GM21367 (cell line): ENCODE measurements around the gene RNF5.
"Not testable (repeated sequence)": the region's sequence is repeated elsewhere in the genome, so short reads cannot be mapped to it uniquely, and the experiment has no call there.

Experiments used
- ATAC-seq: cut with Tn5 transposase; IDR thresholded peaks from one replicate; pipeline ENCODE4 v1.9.1; 2021; ENCODE audit not compliant: unreplicated experiment

The RNF5 gene, protein sequence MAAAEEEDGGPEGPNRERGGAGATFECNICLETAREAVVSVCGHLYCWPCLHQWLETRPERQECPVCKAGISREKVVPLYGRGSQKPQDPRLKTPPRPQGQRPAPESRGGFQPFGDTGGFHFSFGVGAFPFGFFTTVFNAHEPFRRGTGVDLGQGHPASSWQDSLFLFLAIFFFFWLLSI

DNA sequence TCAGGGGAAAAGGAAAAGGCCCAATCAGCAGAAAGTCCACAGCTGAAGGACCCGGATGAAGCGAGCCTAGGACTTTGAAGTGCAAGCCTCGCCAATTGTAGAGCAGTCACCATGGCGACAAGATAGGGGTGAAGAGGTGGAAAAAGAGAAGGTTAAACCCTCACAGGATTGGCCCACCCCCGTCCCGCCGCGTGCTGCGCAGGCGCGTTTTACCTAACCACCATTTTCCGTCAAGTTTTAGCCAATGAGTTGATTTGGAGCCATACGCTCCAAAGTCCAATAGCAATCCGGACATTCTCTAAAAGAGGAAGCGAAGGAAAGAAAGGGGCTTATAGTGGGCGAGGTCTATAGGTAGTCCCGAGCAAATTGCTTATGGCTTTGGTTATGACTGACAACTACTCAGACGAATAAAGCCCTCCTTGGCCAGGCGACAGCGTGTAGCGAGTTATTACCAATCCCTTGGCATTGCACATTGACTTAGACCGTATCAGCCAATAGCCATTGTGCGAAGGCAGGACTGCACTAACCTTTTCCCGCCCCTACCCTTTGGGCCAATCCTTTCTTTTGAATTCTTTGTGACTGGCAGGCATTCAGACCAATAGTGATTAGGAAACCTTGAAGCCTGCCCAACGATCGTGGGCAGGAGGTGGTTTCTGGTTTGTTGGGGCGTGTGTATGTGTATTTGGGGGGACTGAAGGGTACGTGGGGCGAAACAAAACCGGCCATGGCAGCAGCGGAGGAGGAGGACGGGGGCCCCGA is at the start of gene RNF5:
RNF5 (plus strand) TSS at position 618 of the 759 bp plus-strand sequence; CDS start at position 725, 107 bp downstream.
- peak; percentile 57 for ATAC-seq

DNA sequence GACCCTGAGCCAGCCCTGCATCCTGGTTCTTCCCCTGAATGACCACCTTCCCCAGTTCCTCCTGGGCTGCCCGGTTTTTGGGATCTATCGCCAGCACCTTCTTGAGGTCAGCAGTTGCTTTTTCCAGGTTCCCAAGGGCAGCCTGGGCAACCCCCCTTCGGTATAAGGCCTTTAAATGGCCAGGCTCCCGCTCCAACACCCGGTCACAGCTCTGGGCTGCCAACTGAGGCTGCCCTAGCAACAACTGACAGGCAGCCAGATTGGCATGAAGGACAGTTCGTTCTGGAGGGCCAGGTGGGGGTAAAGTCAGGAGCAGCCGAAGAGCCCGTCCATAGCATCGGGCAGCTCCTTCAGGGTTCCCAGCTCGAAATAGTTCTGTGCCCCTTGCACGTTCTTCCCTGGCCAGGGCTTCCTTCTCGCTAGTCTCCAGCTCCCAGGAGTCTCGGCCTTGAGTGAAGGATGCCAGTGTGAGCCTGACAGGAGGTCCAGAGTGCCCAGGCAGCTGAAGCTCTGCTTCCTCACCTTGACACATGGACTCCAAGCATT is 49.4 kb upstream of the RNF5 start:
- no peak for ATAC-seq

DNA sequence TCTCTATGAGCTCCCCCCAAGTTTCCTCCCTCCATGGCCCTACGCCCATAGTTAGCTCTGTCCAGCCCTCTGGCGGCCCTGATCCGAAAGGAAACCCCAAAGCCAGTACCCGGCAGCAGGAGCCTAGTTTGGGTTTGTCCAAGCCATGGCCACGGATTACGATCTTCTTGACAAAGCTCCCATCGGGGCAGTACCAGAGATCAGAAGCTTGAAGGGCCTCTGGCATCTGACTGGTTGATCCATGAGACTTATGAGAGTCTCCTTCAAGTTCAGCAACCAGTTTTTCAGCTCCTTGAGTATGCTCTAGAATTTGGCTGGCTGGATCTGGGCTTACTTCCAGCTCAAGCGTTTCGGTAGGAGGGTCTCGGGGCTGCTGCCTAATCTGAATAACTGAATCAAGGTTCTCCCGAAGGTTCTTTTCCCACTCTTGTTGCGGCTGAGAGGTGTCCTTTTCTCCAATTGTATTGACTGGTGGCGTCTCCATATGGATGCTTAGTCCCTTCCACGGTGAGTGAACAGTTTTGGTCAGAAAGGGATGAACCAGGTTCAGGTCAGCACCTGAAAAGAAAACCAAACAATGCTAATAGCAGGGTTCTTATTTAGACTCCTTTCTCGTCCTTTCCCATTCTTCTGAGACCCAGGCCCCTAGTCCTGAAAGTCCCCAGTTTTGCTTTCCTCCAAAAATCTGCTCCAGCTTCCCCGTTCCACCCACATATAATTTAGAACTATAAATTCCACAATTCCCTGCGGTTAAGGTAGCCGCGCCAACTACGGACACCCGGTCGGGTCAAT is 48.7 kb upstream of the RNF5 start:
- ATAC-seq: no peak

DNA sequence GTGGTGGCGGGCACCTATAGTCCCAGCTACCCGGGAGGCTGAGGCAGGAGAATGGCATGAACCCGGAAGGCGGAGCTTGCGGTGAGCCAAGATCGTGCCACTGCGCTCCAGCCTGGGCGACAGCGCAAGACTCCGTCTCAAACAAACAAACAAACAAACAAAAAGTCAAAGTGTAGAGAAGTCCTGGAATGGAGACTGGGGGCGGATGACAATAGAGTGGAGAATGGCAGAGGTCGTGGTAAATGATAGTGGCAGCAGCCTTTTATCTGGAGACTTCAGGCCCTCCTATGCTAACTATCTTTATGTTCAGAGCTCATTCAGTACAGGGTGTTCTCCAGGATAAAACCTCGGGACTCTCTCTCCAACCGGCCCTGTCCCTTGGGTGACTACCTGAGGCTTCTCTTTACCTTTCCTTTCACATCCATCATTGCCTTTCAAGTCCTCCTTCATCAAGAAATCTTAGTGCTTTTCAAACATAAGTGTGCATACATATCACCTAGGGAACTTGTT is 46.7 kb upstream of the RNF5 start:
- no peak for ATAC-seq

DNA sequence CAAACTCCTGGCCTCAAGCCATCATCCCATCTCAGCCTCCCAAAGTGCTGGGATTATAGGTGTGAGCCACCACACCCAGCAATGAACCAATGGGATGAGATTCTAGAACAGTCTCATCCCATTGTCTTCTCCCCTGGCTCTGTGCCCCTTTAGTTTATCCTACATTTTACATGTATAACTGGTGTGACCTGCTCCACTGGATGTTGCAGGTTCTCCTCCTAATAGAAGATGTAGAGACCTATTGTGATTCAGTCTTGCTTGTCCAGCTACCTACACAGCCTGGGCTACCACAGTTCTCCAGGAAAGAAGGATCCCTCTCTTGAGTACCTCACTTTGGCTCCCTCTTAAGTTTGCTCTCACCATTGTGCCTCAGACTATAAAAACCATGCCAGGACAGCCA is 46.1 kb upstream of the RNF5 start:
- no peak for ATAC-seq

DNA sequence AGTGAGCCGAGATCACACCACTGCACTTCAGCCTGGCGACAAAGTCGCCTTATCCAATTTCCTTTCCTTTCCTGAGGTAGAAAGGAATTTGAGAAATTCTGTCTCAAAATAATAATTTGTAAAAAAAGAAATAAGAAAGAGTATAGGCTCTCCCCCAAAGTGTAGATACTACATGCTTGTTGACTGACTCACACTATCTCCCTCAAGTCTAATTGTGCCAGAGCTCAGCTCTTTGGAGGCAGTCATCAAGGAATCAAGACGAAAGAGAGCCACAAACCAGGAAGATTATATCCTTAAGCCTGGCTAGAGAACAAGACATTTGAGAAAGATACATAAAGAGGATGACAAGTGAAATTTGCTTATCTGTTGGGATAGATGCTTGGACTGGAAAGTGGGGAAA is 44.4 kb upstream of the RNF5 start:
- no peak for ATAC-seq

DNA sequence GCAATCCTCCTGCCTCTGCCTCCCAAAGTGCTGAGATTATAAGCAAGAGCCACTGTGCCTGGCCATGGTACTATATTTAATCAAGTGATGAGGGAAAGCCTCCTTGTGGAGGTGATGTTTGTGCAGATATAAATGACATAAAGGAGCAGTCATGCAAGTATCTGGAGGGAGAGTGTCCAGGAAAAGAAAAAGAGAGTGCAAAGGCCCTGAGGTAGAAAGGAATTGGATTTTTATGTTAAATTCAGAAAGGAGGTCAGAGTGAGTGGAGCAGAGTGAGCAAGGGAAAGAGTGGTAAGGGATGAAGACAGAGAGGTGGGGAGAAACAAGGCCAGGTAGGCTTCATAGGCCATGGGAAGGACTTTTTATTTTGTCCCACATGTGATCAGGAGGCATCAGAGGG is 40.8 kb upstream of the RNF5 start:
- no peak for ATAC-seq

DNA sequence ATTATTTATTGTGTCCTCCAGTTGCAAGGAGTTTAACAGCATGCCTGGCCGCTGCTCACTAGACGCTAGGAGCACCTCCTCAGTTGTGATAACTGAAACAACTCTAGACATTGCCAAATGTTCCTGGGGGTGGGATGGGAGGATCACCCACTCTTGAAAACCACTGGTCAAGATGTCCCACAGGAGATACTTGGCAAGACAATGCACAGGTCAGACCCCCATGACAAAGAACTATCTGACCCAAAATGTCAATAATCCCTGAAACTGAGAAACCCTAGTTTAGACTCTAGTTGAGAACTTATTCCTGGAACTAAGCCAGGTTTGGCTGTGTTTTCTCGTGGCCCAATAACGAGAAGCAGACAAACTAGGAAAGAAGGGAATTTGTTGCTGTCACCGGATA is 38.6 kb upstream of the RNF5 start:
- no peak for ATAC-seq

DNA sequence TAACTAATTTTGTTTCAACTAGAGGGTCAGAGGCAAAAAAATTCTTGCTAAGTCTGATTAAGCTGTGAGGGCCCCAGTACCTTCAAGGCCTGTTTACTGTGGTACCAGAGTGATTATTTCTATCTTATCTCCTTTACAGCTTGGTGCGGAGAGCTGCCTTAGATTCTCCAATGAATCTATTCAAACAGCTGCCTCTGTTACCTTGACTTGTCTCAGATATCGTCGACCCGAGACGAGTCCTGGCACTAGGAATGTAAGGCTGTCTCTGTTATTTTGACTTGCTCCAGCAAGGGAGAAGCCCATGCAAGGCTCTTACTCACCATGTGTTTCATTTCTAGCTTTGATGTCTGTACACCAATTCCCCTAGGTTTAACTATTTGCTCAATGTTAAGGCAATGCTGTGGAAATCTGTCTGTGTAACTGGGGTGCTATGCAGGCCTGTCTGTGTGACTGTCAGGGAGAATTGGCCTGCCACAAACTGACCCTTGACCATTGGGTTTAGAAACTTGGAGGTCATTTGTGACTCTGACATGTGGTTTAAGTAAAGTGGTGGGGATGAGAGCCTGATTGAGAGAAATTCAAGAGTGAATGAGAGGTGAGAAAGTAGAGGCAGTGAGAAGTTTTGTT is 37.7 kb upstream of the RNF5 start:
- no peak for ATAC-seq

DNA sequence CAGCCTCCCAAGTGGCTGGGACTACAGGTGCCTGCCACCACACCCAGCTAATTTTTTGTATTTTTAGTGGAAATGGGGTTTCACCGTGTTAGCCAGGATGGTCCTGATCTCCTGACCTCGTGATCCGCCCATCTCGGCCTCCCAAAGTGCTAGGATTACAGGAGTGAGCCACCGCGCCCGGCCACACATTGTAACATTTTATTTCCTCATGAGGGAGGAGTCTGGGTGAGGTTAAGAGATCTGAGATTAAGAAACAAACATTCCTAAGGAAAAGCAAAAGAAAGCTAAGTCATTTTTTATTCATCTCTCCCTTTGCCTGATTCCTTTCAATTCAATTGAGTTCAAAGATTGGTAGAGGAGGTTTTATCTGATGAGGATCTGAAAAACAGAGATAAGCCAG is 34.0 kb upstream of the RNF5 start:
- ATAC-seq: not testable (repeated sequence)

DNA sequence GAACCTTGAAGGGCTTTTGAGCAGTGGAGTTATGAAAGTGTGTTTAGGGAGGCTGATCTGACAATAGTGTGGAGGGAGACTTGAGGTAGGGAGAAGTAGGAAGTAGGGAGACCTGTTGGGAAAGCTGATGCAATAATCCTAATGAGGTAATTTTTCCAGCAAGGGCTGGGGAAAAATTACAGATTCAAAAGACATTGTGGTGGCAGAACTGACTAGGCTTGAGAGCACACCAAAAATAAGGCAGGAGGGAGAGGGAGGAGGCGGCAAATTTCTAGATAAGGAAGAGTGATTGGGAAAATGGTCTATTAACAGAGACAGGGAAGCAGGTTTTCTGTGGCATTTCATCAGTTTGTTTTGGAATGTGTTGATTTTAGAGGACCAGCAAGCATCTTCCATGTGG is 31.9 kb upstream of the RNF5 start:
- ATAC-seq: no peak

DNA sequence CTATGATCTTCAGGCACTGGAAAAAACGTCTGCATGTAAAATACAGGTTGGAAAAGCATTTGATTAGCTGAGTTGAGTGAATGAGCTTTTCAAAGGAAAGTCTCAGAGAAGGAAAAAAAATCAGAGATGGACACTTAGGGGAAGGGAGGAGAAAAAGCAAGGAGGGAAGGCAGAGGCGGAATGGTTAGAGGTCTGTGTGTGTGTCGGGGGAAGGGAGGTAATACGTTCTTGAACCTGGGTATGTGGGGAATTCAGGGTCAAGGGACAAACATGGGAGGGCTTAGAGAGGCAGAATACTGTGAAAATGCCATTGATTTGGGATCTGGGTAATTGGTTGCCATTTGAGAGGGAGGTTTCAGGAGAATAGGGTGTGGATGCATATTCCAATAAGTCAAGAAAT is 31.5 kb upstream of the RNF5 start:
- no peak for ATAC-seq

DNA sequence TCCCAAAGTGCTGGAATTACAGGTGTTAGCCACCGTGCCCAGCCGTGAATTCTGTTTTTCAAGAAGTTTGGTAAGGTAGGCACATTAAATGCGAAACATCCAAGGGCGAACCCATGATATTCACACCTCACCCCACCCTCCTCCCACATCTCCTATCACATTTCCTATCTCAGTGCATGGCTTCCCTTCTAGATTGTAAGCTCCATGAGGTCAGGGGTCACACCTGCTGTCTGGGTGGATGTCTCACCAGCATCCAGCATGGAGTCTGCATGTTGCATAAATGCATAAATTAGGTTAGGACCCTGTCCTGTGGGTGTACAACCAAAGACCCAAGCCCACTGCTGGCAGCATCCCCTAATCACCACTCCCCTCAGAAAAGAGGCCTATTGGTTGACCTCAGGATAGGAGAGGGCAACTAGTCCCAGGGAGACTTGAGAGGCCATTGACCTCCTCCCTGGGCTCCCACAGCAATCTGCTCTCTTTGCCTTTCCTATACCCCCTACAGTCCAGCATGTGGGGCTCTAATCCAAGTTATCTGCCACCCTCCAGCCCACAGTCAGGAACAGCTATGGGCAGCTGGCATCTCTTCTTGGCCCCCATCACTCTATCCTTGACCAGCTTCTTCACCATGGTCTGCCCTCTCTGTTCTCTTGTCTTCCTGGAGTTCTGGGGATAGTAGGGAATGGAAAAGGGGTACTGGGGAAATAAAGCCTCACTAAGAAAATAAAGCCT is 30.6 kb upstream of the RNF5 start:
- no peak for ATAC-seq

DNA sequence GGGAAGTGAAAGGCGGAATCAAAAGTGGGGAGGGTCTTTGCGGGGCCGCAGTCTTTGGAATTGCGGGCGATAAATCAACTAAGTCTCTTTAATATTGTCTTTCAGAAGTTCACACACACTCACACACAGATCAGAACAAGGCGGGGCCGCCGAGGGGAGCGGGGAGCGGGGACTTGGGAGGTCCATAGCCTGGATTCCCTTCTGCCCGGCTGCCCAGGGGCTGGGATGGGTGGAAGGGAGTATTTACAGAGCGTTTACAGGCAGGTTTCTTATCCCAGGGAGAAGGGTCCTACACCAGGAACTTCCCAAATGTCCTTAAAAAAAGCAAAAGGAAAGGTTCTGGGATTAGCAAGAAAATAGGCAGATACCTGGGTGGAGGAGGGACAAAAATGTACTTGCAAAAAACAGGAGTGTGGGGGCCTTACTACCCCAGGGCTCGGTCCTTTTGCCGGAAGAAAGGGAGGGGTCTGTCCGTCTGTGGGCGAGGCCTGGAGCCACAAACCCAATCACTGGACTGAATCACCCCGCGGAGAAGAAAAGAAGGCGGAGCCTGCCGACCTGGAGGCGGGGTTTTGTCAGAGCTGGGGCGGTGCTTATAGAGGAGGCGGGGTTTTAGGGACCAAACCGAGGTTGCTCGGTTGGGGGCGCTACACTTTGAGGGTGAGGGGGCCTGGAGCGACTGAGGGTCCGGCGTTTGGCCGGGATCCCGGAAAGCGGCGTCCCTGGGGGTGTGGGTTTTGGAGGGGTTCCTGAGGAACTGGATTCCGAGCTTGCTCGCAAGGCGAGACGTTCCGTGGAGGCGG is 29.7 kb upstream of the RNF5 start:
- ATAC-seq: no peak

DNA sequence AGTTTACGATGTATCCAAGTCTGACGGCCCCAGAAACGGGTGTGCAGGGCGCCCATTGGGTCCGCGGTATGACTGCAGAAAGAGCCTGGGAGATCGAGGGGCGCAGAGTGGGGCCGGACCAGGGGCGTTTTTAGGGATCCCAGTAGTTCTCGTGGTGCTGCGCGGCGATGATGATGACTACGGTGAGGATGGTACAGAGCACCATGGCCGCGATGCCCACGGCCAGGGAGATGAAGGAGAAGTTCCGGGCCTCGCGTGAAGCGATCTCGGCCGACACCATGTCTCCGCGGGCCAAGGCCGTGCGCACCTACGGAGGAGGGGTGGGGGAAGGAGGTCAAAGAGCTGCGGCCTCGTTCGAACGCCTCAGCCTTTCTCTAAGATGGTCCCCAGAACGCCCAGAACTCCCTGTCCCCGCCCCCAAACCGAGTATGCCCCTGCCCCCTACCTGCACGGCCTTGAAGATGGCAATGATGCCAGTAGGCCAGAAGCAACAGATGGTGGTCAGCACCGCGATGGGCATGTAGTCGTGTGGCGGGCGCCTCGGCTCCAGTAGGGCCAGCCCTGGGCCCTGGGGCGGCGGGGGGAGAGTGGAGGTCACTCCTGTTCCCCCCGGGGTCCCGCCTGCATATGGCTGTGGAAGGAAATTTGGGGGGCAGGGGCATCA is 29.0 kb upstream of the RNF5 start:
- ATAC-seq: no peak

DNA sequence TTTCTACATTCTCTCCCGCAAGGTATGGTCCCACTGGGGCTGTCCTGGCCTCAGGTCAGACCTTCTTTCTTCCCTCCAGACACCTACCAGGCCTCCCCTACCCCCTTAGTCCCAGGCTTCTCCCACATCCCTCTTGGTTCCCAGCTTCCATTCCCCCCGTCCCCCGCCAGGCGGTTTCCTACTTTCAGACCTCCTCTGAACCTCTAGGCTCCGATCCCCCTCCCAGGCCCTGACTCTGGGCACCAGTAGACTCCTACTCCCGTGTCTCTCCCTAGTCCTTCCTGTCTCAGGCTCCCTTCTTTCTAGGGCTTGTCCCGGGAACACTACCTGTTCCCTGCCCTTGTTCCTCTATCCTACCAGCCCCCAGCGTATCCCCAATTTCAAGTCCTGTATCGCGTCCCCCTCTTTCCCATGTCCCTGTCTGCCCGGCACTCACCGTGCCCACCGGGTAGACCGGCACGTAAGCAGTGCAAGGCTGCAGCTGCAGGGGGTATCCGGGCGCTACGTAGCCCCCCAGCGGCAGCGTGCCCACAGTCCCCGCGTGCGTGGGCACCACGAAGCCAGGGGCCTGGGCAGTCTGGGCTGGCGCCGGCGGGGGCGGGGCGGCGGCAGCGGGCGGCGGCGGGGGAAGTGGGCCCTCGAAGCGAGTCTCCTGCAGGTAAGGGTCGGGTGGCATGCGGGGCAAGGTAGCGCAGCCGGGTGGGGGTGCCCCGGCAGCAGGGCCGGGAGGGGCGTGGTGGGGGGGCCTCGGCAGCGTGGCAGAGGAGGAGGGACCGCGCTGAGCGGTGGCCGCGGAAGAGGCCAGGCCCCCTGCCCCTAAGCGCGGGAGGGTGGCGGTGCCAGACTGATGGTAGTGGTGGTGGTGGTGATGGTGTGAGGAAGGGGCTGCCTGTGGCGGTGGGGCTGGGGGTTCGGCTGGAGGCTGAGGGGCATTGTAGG is 28.0 kb upstream of the RNF5 start:
- ATAC-seq: no peak

DNA sequence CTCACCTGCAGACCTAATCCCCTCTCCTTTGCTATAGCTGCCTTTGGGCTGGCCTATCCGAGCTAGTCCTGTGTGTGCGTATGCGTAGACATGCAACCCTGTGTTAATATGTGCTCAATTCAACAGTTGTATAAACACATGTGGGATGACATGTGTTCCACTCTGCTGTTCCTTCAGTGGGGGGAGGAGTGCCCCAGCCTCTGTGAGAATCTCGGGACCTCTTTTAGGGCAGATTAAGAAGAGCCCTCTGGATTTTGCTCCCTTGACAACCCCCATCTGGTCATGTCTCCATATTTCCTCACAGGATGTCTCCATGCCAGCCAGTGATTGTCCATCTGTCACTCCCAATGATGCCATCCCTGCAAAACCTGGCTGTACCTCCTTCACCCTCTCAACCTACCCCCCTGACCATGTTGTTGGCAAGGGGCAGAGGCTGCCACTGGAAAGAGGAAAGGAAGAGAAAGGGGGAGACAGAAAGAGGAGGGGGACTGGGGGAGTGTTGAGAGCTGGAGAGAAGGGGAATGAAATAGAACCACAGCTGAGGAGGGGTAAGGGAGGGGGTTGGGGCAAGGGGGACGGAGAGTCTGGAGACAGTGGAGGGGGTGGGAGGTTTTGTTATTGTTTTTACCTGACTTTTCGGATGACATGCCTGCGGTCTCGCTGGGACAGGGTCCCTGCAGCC is 26.9 kb upstream of the RNF5 start:
- no peak for ATAC-seq
